Thyroid gland (tissue), 4 donors: ENCODE measurements around the gene TP63.

Experiments
- POLR2A ChIP-seq, 2 donors: fragments of 450-650 bp; IDR thresholded peaks; one replicate each; pipeline ENCODE4 v1.6.1; 2017; ENCODE audit warnings: antibody characterized with exemption in 2 of 2, mild to moderate bottlenecking in 2 of 2, moderate library complexity in 1 of 2
- TF ChIP-seq, protein P1 (sequence below), 6 experiments: fragments of 200-600 bp in 3 of 6; fragments of 450-650 bp in 3 of 6; sonication (generic) in 3 of 6; IDR thresholded peaks; one replicate each; pipeline ENCODE4 v1.5.1; 2016 to 2019; ENCODE audit warnings: antibody characterized with exemption in 6 of 6, mild to moderate bottlenecking in 2 of 6, inconsistent platforms in 1 of 6, moderate library complexity in 1 of 6

DNA sequence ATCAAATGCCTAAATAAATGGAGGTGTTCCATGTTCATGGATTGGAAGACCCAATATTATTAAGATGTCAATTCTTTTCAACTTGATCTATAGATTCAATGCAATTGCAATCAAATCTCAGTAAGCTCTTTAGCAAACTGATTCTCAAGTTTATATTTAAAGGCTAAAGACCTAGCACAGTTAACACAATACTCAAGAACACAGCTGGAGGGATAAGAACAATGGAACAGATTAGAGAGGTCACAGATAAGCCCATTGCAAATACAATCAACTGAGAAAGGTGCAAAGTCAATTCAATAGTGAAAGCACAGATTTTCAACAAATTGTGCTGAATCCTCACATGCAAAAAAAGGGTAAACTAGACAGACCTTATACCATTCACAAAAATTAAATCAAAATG lies 290.6 kb downstream of the TP63 start:
- TF ChIP-seq, protein P1, sequence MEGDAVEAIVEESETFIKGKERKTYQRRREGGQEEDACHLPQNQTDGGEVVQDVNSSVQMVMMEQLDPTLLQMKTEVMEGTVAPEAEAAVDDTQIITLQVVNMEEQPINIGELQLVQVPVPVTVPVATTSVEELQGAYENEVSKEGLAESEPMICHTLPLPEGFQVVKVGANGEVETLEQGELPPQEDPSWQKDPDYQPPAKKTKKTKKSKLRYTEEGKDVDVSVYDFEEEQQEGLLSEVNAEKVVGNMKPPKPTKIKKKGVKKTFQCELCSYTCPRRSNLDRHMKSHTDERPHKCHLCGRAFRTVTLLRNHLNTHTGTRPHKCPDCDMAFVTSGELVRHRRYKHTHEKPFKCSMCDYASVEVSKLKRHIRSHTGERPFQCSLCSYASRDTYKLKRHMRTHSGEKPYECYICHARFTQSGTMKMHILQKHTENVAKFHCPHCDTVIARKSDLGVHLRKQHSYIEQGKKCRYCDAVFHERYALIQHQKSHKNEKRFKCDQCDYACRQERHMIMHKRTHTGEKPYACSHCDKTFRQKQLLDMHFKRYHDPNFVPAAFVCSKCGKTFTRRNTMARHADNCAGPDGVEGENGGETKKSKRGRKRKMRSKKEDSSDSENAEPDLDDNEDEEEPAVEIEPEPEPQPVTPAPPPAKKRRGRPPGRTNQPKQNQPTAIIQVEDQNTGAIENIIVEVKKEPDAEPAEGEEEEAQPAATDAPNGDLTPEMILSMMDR (IDR thresholded peaks at IDR 0.05), result no peak
- no peak for TF ChIP-seq POLR2A (IDR thresholded peaks at IDR 0.05)
